Cardiac septum (tissue), 1 donor: ENCODE results near the gene FBXO31. TPM values are rescaled to one million over a fixed set of nuclear protein-coding genes. Genes with fewer than 3 reads are reported as not detected.
A peak's percentile ranks its signal among the peaks of the same experiment; 100 is the strongest.
"Not testable (repeated sequence)": the region's sequence is repeated elsewhere in the genome, so short reads cannot be mapped to it uniquely, and the experiment has no call there.

Source experiments
- DNase-seq: peaks from one replicate; pipeline ENCODE4 v3.0.0-alpha.2; 2020; ENCODE audit warnings: low spot score
- intact Hi-C: fragments of 100-400 bp; cut with DNase I; formaldehyde crosslinking; loops from one replicate; pipeline ENCODE4 v1.14.0; 2022
- total RNA-seq: library from RNA; stranded (reverse); fragmentation: NEBNext Ultra II Directional; extraction: Animal tissue kit (Norgen Biotek cat#: 25700); gene quantifications from one replicate; pipeline ENCODE4 v1.2.1, GENCODE V29; 2021
- donor health status: DM: no; HTN: no; CAD: no.

FBXO31 gene
- total RNA-seq, 1 donor from 2014 or later, result 73.9 TPM

DNA sequence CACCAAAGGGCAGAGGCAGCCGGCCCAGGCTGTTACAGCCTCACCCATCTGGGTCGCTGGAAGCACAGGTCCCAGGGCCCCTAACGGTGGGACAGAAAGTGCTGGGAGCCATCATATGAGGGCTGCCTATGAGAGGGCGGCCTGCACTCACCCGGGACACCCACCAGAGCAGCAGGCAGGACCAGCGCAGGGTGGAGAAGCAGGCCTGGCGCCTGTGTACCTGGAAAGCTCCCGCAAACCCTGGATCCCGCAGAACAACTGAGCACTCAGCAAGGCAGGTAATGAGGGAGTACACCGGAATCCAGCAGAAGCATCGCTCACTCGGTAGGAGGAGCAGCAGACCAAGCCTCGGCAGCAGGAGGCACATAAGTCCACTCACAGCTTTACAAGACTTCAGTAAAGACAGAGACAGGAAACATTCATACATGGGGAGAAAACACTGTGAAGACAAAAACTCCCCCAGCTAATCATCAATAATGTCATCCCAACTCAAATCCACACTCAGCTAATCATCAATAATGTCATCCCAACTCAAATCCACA lies 34.9 kb downstream of the FBXO31 start:
- intact Hi-C loops, result no loop called here
- no peak for DNase-seq

GRCh38 chr16:87347932-87348615 lies 35.5 kb downstream of the FBXO31 start:
- intact Hi-C loops, result no loop called here
- DNase-seq, result no peak

DNA sequence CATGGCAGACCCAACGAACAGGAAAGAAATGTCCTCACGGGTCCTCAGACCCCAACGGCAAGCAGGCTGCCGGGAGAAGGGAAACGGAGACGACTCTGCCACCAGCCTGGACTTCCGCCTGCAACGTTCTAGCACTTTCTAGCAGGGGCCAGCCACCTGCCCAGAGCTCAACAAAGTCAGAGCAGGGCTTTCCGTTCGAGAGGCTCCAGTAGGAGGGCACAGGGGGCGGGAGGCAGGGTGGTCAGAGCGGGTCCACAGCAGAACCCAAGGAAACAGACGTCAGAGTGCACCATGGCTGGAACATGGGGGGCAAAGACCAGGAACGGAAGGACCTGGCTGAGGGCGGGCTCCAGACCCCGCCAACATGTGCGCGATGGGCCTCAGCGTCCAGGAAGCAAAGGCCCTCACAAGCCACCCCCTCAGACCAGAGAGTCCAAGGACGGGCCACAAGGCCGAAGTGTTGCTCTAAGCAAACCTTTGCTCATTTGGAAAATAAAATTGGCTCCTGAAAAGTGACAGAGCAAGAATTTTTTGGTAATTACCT lies 37.0 kb downstream of the FBXO31 start:
- DNase-seq, result no peak

DNA sequence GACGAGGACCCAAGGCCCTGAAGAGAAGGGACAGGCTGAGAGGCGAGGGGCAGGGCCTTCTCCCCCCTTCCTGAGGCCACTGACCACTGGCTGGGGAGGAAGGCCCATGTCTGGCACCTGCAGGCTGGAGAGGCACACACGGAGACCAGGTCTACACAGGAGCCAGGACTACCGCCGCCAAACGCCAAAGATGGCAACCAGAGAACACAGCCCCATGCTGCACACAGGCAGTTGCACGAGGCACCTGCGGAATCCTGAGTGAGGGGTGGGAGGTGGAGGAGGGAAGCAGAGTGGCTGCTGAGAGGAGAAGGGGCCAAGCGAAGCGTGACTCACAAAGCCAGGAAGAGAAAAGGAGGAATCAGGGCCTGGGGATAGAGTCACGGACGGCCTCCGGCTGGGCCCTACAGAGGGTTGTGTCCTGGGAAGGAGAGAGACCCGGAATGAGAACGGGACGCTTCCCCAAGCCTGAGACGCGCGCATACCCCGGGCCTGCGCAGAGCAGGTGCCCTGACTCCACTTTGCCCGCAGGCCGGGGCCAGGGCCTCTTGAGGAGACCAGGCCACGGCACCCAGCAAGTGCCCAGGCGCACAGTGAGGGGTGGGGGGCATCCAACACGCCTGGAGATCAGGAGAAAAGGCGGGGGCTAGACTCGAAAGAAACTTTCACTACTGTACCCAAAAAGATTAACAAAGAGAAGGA lies 37.7 kb downstream of the FBXO31 start:
- no peak for DNase-seq
- intact Hi-C loops, result no loop called here

More for the DNA sequence above, 37.0 kb downstream of the FBXO31 start:
- intact Hi-C loops, result no loop called here

DNA sequence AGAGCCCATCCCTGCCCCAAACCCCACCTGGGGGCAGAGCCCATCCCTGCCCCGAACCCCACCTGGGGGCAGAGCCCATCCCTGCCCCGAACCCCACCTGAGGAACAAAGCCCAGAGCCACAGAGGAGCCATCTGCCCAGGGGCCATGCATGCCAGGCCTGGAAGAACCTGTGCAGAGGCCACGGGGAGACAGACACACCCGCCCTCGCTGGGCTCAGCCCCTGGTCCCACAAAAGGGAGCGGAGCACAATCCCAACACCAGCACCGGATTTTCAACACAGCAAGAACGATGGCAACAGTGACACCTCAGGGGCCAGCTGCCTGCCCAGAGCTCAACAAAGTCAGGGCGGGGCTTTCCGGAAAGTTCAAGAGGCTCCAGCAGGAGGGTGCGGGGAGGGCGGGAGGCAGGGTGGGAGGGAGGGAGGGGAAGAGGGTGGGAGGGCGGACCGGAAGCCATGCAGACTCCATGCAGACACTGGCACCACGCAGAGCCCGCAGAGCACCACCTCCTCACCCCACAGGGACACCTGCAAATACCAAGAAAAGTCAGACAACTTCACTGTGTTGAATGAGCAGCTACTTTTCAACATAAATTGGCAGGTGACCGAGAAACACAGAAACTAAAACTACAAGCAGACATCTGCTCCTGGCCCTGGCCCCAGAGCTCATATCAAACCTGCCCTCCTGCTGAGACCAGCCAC lies 38.5 kb downstream of the FBXO31 start:
- intact Hi-C loops, result no loop called here
- DNase-seq, result peak; percentile 81

DNA sequence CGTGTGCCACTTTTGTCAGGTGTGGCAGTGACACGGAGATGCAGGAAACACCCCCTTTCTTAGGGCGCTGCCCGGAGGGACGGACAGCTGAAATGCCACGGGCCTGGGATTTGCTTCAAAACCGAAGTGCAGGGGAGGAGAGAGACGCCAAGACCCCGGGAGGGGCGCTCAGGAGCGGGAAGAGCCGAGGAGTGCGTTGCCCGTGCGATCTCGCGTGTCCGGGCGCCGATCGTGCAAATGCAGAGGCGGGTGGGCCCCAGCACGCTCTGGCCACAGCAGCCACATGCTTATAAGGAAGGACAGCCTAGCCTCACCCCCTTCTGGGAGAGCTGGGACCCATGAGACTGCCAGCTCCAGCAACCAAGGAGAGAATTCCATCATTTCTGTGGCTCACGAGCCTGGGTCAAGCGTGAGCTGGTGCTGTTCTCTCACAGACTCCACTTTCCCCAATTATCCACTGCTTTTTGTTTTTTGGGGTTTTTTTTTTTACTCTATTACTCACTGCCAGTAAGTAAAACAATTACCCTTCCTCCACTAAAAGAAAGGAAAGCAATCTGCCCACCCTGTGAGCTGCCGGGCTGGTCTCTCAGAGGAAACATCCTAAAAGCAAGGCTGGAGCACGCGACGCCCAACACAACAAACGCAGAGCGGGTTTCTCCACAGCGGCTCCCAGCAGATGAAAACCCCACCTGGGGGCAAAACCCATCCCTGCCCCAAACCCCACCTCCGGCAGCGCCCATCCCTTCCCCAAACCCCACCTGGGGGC lies 39.2 kb downstream of the FBXO31 start:
- intact Hi-C loops, result no loop called here
- DNase-seq, result no peak

- intact Hi-C loops, result no loop called here
- DNase-seq, result no peak
These were observed 39.9 kb downstream of the FBXO31 start for GRCh38 chr16:87343753-87344050.

DNA sequence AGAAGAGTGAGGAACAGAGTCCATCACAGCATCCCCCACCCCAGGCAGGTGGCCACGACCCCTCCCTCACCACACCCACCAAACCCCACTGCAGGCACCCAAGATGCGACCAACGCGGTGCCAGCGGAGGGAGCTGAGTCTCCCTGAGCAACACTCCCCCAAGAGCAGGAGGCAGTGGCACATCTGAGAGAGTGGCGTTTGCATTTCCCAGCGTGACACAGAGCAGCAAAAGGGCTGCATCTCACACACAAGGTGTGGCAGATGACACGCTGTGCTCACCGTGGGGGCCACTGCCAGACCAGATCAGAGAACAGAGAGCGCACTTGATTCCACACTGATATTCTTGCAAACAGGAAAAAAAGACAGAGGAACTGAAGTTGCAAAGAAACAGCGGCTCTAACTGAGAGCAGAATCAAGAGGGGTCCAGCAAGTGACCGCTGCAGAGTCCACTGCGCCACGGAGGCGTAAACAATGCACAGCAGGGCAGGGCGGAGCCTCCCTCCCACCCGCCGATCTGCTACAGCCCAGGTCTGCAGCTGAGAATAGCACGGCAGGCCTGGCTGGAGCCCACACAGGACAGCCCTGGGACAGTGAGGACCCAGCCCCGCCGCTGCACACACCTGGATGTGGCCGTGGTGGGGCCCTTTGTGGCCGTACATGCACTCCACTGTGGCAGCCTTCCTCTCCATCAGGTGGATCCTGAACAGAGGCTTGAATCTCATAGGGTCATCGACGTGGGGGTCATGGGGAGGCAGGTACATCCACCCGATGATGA lies 40.4 kb downstream of the FBXO31 start:
- DNase-seq, result no peak
- intact Hi-C loops, result no loop called here

GRCh38 chr16:87342504-87342903 lies 41.1 kb downstream of the FBXO31 start:
- DNase-seq, result no peak
- intact Hi-C loops, result no loop called here

- intact Hi-C loops, result no loop called here
- DNase-seq, result no peak
These were observed 43.4 kb downstream of the FBXO31 start for GRCh38 chr16:87340198-87340597.

- DNase-seq, intact Hi-C loops: not testable (repeated sequence)
These were observed 43.9 kb downstream of the FBXO31 start for GRCh38 chr16:87339724-87340105.

GRCh38 chr16:87339086-87339723 lies 44.4 kb downstream of the FBXO31 start:
- DNase-seq, result no peak

DNA sequence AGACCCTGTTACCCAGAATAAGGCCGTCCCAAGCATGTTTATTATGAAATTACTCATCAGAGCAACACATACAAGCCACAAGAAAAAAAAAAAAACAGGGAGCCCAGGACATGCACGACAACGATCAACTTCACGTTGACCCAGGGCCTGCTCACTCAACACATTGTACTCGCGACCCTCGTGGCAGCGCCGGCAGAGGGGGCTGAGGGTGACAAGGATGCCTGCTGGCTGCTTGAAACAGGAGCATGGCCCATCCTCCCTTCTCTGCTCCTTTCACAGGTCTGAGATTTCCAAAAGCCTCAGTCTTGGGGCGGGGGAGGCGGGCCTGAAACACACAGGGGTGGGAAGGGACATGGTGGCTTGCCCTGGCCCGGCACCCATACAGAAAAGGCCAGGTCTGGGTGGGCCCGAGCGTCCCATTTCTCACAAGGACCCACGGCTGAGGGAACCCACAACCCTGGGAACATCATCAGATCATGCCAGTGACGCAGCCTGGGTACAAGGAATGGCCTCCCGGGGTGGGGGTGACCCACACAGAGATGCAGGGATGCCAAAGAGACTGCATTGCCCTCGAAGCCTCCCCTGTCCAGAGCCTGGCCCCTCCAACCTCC lies 45.3 kb downstream of the FBXO31 start:
- no peak for DNase-seq
- intact Hi-C loops, result no loop called here

More at GRCh38 chr16:87339086-87339723, 44.4 kb downstream of the FBXO31 start:
- intact Hi-C loops, result no loop called here

DNA sequence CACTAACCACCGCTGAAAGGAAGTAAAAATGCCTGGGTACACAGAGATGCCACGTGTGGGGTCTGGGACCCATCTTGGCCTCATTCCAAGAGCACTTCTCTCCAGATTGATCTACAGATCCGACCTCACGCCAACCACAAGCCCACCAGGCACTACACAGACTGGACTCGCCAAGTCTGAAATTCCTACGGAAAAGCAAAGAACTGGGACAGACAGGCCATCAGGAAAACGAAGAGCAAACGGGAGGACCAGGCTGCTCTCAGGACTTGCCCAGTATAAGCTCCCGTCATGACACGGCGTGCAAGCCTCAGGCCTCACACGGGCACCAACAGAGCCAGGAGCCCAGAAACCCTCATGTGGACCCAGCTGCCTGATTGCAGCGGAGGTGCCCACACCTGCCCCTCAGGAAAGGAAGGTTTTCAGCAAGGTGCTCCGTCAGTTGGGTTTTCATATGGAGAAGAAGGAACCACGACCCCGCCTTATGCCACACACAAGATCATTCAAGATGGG lies 46.3 kb downstream of the FBXO31 start:
- DNase-seq, result no peak
- intact Hi-C loops, result no loop called here

DNA sequence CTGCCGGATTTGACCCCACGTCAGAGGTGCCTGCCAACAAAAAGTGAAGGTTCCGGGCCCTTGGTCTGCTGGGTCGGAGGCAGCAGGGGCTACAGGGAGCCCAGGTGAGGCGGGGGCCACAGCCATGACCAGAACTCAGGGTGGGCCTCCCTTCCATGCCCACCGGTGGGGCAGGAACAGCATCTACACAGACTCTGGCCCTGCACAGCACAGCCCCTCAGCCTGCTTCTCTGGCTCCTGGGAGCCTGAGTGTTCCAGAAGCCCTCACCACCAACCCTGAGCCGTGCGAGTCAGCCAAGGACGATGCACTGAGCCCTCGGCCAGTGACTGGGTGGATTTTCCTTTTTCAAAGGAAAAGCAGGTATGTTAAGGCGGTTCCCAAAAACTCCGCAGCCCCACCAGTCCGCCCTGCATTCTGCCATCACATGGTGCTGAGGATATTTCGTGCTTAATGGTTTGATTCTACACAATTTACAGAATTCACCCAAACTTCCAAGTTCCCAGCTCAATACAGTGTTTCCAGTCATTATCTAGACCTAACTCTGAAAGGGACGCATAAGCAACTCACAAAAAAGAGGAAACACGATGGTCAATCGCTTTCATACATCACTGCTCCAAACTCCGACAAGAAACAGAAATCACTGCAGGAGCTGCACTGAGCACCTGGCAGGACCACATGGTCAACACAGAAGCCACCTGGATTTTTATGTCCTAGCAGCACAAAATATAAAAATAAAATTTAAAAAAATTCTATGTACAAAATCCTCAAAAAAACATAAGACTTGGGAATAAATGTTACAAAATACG lies 46.9 kb downstream of the FBXO31 start:
- intact Hi-C loops, result no loop called here
- DNase-seq, result no peak

GRCh38 chr16:87335625-87336433 lies 47.7 kb downstream of the FBXO31 start:
- intact Hi-C loops, result no loop called here
- DNase-seq, result no peak
